HCT116 (cell line): ENCODE results near the gene ADAMTS6.

Experiments used
- POLR2A ChIP-seq: IDR thresholded peaks from 2 replicates; pipeline ENCODE4 v1.7.0; 2011; ENCODE audit warnings: borderline replicate concordance; ENCODE audit not compliant: insufficient read depth, insufficient read length; ENCODE audit errors: extremely low read depth
- TF ChIP-seq, protein P1 (sequence below): IDR thresholded peaks from 2 replicates; pipeline ENCODE4 v1.6.1; 2012

DNA sequence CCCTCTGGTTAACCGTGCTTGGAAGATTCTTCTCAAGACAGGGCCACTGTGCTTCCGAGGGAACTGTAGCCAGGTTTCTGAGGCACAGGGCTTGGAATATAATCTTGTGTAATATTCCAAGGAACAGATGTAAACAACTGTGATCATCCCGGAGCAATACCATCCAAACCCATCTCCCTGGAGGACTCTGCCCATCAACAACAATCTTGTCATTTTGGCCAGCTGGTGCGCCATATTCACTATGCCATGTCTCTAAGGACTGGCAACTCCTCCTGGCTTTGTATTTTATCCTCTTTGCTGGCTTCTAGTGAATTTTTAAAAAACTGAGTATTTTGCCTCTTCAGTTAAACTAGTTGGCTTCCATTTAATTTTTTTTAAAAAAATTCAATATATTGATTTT lies 349.3 kb downstream of the ADAMTS6 start:
- TF ChIP-seq POLR2A: no peak
- TF ChIP-seq, protein P1, sequence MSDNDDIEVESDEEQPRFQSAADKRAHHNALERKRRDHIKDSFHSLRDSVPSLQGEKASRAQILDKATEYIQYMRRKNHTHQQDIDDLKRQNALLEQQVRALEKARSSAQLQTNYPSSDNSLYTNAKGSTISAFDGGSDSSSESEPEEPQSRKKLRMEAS: no peak
